ENCODE data around the gene GSTM4. TPM values are rescaled to one million over a fixed set of nuclear protein-coding genes. Genes with fewer than 3 reads are reported as not detected.
A peak's percentile ranks its signal among the peaks of the same experiment; 100 is the strongest.

Gene GSTM4
- total RNA-seq, 1 experiment from 2014 or later: 24.6 TPM

- peak; percentile 79 for DNase-seq
- Histone ChIP-seq H3T11ph (ENCODE audit: low read length) (no peak within 1 kb of the TSS), H4K20me1 (ENCODE audit: control insufficient read depth, insufficient read depth, insufficient read length) (no peaks in the 10 kb centered on the region), H2BK120ac (ENCODE audit: low read depth, low read length, poor library complexity, severe bottlenecking) (no peak within 1 kb of the TSS), H4K5ac (ENCODE audit: insufficient read length, low read depth, low read length) (no peak within 1 kb of the TSS), H3K14ac (ENCODE audit: insufficient read depth, low read length) (peak within 1 kb of the TSS; percentile 94), H3K4me2 (ENCODE audit: insufficient read depth, insufficient read length, low read length) (peak within 1 kb of the TSS; percentile 56), H2BK20ac (ENCODE audit: low read depth, low read length, poor library complexity, severe bottlenecking) (no peak within 1 kb of the TSS), H3K9me3 (ENCODE audit: control insufficient read depth, low read depth, low read length) (no peaks in the 10 kb centered on the region), H4K8ac (replicated peaks; ENCODE audit: insufficient read length, low read depth, low read length) (no peak within 1 kb of the TSS), H2AK5ac (ENCODE audit: insufficient read length, low read length) (no peak within 1 kb of the TSS), H3K27ac (ENCODE audit: insufficient read length, low read depth, low read length) (no peak within 1 kb of the TSS), H3K18ac (ENCODE audit: insufficient read length, low read depth, low read length) (peak within 1 kb of the TSS; percentile 90), H3K79me2 (ENCODE audit: insufficient read depth, low read length) (no peaks in the 10 kb centered on the region), H3K23me2 (ENCODE audit: insufficient read length, low read depth, low read length, poor library complexity, severe bottlenecking) (peaks cover 2% of the 10 kb centered on the region), H2AFZ (ENCODE audit: low read length) (no peak within 1 kb of the TSS), H3K4me1 (ENCODE audit: insufficient read depth, low read length) (no peaks in the 10 kb centered on the region), H2BK15ac (ENCODE audit: low read depth, low read length) (no peak within 1 kb of the TSS), H3K79me1 (ENCODE audit: insufficient read depth, low read depth, low read length, poor library complexity, severe bottlenecking) (no peaks in the 10 kb centered on the region), H4K91ac (ENCODE audit: insufficient read length, low read depth, low read length) (no peak within 1 kb of the TSS), H3K56ac (ENCODE audit: insufficient read length, low read depth, low read length) (no peak within 1 kb of the TSS), H3K27me3 (ENCODE audit: insufficient read depth, low read length) (no peaks in the 10 kb centered on the region), H2BK5ac (ENCODE audit: insufficient read length, low read length) (no peak within 1 kb of the TSS), H3K4ac (ENCODE audit: low read depth, low read length) (no peak within 1 kb of the TSS), H3K9ac (ENCODE audit: extremely low read depth, insufficient read length, low read length) (peak within 1 kb of the TSS; percentile 70), H2BK12ac (ENCODE audit: insufficient read length, low read depth, low read length) (no peak within 1 kb of the TSS), H3K23ac (ENCODE audit: insufficient read length, low read depth, low read length) (no peak within 1 kb of the TSS)
- peak within 1 kb of the TSS in 1 of 3 experiments; percentile 64; a peak in 3 of 7 replicates for H3K27ac Mint-ChIP-seq
- WGBS (ENCODE audit: extremely low coverage, insufficient read length, low lambda C conversion rate): no CpG with 5 or more reads among the region's 46 CpGs
- TF ChIP-seq CTCF (conservative IDR thresholded peaks at IDR 0.05): peak; percentile 40; the same call in 2 of the 3 replicates
- H3K4me1 Mint-ChIP-seq: no peaks in the 10 kb centered on the region
- peaks cover 0 to 6% of the 10 kb centered on the region in 2 experiments; a peak in 1 of 5 replicates for H3K9me3 Mint-ChIP-seq
- H3K36me3 Mint-ChIP-seq (ENCODE audit: insufficient read depth in 1 of 3, low read depth in 3 of 3): peaks cover 0 to 11% (median 0%) of the 10 kb centered on the region in 3 experiments; a peak in 1 of 7 replicates
- H3K27me3 Mint-ChIP-seq (ENCODE audit: low read depth): peaks cover 2% of the 10 kb centered on the region; the same call in 1 of the 2 replicates
- peak within 1 kb of the TSS; percentile 68 to 78 for H3K4me3 Mint-ChIP-seq
These were observed 32.0 kb downstream of the GSTM4 start, which contains the start of gene GSTM1 for GRCh38 chr1:109687641-109688499. Gene GSTM1, plus strand, starts transcription at chr1:109687817. Its CDS starts 57 bp downstream, at chr1:109687874.

Data from H9 (cell line).